DMS153 treated with DMSO at 0.1 percent for 48 hours (cell line): ENCODE results near the gene LRRC36.
"Not testable (repeated sequence)": the region's sequence is repeated elsewhere in the genome, so short reads cannot be mapped to it uniquely, and the experiment has no call there.

Source experiments
- DNase-seq: peaks from one replicate; lab custom pipeline; 2025; ENCODE audit not compliant: unreplicated experiment; lab: John Stamatoyannopoulos, UW

LRRC36 gene

DNA sequence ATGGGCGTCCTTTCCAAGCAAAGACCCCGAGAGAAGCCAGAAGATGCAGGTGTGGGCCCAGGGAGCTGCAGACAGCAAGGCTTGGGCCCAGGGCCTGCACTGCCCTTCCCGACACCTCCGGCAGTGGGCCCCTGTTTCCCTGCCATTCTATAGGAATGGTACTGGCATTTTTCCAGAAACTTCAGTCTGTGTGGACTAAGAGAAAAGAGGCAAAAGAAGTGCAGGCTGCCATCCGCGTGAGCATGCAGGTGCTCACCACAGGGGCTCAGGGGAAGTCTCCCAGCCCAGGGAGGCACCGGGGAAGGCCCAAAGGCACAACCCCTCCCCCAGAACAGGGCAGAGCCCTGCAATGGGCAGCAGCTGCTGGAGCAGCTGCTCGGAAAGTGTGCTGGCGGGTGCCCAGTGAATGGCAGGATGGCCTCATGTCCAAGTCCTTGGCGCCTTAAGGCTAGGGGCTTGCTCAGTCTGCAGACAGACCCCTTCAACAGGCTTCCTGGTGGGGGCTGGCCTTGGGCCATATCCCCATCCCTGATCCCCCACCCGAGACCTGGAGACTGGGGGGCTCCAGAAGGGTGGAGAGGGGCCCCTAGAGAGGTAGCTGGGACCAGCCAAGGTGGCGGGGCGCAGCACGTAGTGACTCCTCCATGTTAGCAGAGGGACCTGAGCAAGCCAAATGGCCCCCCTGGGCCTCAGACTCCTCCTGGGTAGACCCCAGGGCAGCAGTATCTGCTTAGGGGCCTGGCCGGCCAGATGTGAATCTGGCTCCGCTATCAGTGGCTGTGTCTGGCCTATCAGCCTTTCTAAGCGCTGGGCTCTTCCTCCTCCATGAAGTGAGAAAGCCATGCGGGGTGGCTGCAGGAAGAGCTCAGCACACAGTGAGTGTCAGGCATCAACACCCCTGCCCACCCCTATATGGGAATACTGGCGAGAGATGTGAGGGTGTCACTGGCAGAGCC is 73.4 kb downstream of the LRRC36 start:
- no peak for DNase-seq

DNA sequence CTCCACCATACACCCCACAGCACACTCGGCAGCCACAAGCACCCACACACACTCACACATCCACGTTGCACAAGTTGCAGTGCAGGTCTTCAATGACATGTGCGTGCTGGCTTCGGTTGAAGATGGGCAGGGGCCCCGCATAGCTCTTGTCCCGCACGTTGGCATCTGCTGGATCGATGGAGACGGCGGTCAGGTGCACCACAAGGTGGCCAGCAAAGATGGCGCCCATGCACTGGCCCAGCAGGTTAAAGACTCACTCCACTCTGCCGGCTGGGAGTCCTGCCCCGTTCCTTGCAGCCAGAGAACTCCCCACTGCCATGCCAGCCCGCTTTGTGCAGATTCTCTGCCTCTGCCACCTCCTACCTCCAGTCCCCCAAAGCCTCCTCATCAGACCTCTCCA is 74.3 kb downstream of the LRRC36 start:
- DNase-seq, result no peak

DNA sequence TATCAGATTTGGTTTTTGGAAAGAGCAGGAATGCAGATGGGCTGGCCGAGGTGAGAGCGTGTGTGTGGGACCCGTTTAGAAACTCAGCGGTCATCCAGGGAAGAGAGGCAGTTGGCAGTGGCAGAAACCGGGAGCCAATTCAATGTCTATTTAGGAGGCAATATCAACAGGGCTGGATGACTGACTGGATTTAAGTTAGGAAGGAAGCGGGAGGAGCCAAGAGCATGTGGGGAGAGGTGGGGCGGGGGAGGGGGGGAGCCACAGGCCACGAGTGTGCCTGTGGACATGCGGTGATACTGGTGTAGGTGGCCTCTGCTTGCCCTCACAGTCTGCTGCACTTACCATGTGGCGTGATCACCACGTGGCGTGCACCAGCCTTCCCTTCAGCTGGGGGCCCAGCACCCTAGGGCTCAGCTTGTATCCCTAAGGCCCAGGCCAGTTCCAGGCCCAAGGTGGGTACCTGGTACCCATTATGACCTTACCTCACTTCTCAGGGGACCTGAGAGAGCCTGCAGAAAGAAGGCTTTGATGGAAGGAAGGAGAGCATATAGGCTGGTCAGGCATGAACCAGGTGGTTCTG is 77.5 kb downstream of the LRRC36 start:
- DNase-seq, result no peak

DNA sequence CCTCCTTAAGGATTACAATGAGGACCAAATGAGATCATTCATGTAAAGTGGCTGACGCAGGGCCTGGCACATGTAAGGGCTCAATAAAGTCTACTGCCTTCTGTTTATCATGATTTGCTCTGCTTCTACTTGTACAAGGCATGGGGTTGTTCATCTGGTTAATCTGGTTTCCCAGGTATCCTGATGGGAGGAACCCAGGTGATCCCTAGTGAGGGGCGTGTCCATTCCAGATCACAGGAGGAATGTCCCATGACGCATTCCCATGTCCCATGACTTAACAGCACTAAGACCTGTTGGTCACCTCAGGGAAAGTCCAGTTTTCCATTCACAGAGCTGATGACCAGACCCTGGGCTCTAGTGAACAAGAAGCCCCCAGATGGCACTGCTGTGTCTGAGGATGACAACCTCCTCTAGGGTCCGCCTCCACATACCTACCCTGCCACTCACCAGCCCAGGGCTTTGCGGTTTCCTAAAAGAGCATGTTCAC is 78.2 kb downstream of the LRRC36 start:
- DNase-seq, result no peak

DNA sequence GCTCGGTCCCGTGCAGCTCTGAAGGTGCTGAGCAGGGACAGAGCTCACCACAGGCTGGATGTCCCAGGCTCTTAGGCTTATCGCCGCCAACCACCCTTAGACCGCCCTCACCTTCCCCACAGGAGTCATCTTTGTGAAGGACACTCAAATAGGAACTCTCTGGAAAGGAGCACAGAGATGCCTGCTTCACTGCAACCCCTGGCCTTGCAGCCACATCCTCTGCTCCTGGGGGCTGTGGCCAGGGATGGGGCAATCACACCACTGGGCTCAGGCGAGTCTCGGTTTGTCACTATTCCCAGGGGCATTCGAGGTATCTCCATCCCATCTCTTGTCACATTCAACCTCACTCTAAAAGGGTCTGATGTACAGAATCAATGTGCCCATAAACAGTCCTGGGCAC is 78.7 kb downstream of the LRRC36 start:
- DNase-seq, result no peak

DNA sequence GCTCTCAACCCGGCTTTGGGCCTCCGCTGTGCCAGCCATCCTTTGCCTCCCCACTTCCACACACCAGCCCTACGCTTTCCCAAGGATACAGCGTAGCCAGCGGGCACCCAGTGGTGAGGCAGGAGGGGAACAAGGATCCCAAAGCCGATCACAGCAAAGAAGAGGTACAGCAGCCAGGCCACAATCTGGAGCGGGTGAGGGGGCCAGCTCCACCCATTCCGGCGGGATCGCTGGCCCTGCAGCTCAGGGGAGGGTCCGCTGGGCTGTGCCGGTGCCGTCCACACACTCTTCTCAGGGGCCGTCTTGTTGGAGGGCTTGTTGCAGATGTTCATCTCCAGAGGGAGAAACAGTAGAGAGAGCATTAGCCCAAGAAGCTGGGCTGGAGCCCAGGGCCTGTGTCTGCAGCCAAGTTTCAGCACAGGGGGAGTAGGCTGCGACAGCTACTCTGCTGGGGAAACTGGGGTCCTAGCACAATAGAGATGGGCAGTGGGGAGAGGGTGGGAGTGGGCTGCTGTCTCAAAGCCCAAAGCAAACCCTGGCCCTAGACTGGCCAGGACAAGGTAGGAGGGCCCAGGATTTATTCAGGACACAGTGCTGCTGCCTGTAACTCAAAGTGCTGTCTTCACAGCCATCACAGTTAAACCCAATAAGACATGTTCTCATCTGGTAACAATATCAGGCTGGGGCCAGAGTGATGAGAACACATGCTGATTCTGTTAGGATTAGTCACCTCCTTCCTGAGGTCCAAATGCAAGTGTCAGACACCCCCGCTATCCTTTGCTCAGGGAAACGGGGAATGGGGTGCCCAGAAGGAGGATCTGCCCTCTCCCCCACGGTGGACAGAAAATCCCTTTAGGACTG is 79.7 kb downstream of the LRRC36 start:
- no peak for DNase-seq

DNA sequence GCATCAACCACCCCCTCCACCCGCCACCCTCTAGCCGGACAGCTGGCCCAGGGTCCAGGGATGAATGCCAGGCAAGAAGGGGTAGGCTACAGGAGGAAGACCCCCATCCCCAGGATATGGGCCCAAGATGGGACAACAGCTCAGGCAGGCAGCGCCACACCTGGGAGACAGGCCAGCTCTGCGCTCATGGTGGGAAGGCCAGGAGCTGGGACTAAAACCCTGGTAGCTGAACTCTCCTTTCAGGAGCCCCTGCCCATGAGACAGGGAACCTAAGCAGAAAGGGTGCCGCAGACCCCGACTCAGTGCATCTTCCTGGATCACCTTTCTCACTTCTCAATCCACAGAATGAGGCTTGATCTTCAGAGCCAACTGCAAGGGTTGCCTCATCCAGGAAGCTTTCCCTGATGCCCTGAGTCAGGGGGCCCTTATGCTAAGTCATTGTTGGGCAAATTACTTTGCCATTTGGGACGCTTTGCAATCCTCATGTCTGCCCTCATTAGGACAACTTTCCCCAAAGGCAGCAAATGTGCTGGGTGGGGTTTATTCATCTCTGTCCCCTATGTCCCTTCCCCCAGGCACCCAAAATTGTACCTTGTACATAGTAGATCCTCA is 80.7 kb downstream of the LRRC36 start:
- no peak for DNase-seq

DNA sequence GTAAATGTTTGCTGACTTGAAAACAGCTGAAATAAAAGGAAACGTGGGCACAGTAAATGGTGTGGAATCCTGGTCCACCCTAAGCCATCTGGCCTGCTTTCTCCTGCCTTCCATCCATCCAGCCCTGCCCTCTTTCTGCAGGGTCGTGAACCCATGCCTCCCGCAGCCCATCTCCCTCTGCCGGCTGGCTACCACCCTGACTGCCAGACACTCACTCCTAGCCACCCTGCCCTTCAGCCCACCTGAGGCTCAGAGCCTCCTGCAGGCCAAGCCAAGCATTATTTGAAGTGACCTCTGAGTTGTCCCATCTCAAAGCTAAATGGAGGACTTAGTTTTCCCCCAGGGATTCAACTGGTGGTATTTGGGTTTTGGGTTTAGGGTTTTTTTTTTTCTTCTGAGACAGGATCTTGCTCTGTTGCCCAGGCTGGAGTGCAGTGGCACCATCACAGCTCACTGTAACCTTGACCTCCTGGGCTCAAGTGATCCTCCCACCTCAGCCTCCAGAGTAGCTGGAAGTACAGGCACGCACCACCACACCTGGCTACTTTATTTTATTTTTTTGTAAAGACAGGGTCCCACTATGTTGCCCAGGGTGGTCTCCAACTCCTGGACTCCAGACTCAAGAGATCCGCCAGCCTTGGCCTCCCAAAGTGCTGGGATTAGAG is 81.3 kb downstream of the LRRC36 start:
- no peak for DNase-seq

DNA sequence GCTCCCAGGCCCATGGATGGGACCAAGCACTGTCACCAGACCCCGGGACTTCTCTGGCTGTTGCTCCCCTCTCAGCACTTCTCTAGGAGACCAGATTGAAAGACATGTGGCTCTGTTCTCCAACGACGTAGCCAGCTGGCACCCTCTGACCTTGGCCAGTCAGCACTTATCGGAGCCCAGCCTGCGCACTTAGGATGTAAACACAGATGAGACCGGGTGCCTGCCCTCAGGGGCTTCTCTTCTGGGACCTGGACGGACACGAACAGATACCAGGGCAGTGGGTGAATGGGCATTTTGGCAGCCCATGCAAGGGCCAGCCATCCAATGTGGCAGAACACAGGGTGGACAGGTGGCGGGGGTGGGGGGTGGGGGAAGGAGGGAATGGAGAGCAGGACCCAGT is 83.0 kb downstream of the LRRC36 start:
- DNase-seq, result no peak

DNA sequence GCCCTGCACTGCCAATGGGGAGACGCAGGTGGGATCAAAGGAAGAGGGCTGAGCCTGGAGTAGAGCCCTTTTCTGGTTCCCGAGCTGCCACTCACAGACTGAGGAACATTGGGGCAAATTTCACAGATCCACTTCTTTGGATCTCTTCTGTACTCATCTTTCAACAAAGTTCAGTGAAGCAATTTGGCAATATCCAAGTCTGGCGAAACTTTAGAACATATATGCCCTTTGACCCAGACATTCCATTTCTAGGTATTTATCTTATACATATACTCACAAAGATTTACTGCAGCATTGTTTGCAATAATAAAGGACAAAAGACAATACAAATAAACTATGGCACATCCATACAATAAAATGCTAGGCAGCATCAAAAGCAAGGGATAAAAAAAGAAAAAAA is 84.7 kb downstream of the LRRC36 start:
- DNase-seq, result no peak

DNA sequence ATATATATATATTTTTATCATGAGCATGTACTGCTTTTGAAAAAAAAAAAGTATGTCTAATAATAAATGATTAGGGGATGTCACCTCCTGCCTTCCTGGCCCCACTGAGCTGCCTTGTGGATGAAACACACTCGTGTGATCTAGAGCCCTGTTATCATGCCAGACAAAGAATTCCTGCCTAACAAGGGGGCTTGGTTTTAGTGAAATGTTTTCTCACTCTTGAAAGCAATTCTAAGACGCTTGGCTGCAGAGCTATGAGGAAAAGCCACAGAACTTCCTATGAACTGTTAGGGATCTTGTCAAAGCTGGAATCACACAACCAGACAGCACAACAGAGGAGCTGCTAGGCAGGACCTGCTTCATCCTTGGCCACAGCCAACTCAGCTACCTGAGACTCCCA is 85.7 kb downstream of the LRRC36 start:
- no peak for DNase-seq

DNA sequence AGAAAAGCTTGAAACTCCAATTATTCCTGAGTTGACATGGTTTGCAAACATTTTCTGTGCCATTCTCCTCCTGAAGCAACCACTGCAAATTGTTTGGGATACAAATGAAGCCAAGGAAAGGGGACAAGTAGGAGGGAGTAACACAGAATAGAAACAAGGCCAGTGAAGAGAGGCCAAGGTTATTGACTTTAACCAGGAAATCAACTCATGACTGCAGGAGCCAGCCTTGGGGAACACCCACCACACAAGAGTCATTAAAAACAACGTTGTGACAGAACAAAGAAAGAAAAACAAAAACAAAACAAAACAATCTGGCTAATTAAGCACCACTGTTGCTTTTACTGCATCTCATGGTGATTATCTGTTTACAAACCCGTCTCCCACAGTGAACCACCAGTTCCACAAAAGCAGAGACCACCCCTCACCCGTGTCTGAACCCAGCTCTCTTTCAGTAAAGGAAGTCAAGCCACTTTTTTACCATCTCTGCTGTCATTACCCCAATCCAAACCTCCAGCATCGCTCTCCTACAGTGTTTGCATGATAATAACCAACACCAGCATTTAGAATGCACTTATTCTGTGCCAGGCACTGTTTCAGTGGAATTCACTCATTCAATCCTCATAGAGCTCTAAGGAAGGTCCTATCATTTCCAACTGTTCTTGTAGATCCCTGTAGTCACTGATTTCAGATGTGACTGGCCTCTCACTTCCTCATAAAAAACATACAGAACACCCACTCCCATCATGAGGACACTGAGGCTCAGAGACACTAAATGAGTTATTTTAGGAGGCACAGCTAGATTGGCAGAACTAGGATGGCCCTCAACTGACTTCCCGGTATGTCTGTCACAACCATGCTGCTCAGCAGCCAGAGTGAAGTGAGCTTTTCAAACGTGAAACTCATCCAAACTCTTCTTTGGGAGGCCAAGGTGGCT is 87.6 kb downstream of the LRRC36 start:
- no peak for DNase-seq

DNA sequence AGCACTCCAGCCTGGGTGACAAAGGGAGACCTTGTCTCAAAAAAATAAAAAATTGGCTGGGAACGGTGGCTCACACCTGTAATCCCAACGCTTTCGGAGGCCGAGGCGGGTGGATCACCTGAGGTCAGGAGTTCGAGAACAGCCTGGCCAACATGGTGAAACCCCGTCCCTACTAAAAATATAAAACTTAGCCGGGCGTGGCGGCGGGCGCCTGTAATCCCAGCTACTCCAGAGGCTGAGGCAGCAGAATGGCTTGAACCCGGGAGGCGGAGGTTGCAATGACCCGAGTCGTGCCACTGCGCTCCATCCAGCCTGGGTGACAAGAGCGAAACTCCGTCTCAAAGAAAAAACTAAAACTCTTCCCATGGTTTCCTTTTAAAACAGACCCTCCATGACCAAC is 88.8 kb downstream of the LRRC36 start:
- not testable (repeated sequence) for DNase-seq

DNA sequence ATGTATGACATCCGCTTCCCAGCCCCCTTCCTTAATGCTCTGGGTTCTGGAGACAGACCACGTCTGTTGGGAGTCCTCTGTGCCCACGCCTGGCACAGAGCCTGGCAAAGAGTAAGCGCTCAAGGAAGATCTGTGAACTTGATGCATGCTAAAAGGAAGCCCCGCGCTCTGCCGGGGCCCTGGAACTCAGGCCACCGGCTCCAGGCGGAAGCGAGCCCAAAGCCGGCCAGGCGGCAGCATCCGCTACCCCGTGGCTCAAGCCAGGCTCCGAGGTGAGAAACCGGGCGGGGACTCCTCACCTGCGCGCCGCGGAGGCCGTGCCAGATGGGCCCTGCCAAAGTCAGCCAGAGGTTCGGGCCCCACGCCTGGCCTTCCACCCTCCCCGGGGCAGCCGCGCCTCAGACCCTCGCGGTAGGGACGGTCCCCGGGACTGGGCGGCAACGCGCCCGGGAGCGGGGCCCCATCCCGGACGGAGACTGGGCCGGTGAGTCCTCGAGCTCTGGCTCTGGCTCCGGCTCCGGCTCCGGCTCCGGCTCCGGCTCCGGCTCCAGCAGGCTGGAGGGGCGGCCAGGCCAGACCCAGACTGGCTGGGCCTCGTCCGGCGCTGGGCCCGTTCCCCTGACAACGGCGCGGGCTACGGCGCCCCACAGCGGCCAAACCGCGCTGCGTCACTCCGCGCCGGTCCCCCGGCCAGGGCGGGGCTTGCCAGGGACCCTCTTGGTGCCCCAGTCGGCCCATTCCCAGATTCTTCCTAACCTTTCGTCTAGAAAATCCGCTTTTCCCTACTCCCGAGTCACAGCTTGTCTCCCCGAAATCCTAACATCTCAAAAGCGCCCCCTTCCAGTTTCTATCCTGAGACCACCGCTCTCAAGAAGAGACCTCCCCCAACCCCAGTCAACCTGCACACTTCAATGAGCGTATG is 89.5 kb downstream of the LRRC36 start, which contains the start of gene ZDHHC1:
ZDHHC1 (minus strand) TSS at position 606 of the 922 bp plus-strand sequence. CDS start 8,702 bp downstream, outside the sequence.
- peak; percentile 35 for DNase-seq

DNA sequence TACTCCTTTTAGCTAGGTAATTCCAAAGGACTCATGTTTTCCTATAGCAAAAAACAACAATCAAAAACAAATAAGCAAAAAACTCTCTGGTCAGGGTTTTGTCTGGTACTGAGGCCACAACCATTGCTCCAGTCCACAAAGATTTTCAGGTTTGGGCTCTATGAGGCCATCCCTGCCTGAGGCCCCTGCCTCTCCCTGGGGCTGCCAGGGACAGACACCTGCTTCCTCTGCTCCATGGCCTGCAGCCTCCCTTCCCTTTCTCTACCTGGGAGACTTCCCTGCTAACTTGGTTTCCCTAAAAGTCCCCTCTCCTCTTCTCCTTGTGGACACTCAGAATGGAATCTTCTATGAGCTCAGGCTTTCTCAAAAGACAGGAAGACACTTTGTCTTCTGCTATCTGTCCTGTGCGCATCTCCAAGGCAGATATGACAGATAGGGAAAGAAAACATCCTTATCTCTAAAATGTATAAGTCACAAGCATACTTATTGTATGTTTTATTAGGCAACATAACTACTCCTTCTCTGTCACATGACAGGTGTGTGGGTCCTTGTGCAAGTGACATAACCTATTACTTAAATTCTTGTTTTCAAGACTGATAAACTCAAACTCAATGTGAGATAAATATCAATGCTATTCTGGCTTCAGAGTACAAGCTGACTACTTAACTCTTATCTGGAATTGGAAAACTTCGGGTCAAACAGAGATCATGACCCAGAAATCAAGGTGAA is 90.9 kb downstream of the LRRC36 start:
- no peak for DNase-seq

DNA sequence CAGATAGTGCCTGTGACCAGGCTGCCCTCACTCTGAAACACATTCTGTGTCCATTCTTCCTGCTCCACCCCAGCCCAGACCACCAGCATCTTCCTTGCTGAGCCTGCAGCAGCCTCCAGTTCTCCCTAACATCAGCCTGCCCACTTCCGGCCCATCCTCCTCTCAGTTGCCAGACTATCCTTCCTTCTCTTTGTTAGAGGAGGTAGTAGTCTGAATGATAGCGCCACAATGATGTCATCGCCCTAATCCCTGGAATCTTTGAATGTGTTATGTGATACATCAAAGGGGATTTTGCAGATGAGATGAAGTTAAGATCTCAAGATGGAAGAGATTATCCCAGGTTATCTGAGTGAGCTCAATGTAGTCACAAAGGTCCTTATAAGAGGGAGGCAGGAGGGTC is 92.9 kb downstream of the LRRC36 start:
- no peak for DNase-seq

DNA sequence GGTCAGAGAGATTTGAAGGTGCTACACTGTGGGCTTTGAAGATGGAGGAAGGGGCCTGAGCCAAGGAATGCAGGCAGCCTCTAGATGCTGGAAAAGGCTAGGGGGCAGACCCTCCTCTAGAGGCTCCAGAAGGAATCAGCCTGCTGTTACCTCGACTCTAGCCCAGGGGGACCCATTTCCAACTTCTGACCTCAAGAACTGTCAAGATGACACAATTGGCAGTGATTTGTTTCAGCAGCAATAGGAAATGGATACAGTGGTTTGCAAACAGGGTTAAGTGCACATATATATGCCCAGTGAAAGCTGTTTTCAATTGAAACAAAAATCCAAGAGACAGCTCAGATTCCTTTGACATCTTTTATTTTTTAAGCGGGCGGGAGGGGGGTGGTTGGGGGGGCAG is 93.3 kb downstream of the LRRC36 start:
- no peak for DNase-seq

DNA sequence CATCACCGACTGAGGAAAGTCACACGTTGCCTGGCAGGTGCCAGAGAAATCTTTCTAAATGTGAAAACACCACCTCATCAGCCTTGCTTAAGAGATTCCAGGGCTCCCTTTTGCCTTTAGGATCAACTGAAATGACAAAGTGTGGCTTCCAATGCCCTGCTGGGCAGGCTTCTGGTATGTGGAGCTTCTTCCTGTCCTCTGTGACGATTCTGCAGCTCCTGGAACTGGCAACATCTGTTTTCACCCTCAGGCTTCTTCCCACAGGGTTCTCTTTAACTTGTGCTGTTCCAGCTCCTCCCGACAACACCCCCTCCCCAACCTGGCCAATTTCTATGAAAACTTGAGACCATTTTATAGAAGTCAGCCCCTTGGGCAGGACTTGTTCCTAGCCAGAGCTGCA is 94.4 kb downstream of the LRRC36 start:
- DNase-seq, result no peak
